Stimulated activated naive CD4-positive, alpha-beta T cell treated with Interleukin-2 at 50 U/mL for 16 hours (primary cell): ENCODE data around the gene COA5.

ENCODE experiments used
- DNase-seq: peaks from one replicate; lab custom pipeline; 2025; lab: John Stamatoyannopoulos, UW

Gene COA5

GRCh38 chr2:98571796-98572195, 36.5 kb downstream of the COA5 start:
- DNase-seq, result no peak

- no peak for DNase-seq
Measured at GRCh38 chr2:98571121-98571701, 37.1 kb downstream of the COA5 start.

GRCh38 chr2:98570356-98570755, 38.0 kb downstream of the COA5 start:
- DNase-seq, result no peak

- DNase-seq, result no peak
Measured at GRCh38 chr2:98569915-98570314, 38.4 kb downstream of the COA5 start.

GRCh38 chr2:98569197-98569793, 39.0 kb downstream of the COA5 start:
- peak; percentile 46 for DNase-seq

- DNase-seq, result no peak
Measured at GRCh38 chr2:98568161-98568956, 40.0 kb downstream of the COA5 start.

- DNase-seq, result no peak
Measured at GRCh38 chr2:98565941-98566340, 42.4 kb downstream of the COA5 start.

- DNase-seq, result no peak
Measured at GRCh38 chr2:98565286-98565860, 42.9 kb downstream of the COA5 start.

- no peak for DNase-seq
Measured at GRCh38 chr2:98564541-98565132, 43.7 kb downstream of the COA5 start.

GRCh38 chr2:98563394-98563793, 44.9 kb downstream of the COA5 start:
- DNase-seq, result no peak

GRCh38 chr2:98561902-98562695, 46.2 kb downstream of the COA5 start:
- DNase-seq, result no peak

GRCh38 chr2:98561018-98561417, 47.3 kb downstream of the COA5 start:
- no peak for DNase-seq

- DNase-seq, result no peak
Measured at GRCh38 chr2:98560256-98560771, 48.0 kb downstream of the COA5 start.

GRCh38 chr2:98559581-98559980, 48.7 kb downstream of the COA5 start:
- DNase-seq, result no peak

GRCh38 chr2:98558852-98559530, 49.3 kb downstream of the COA5 start:
- DNase-seq, result no peak

GRCh38 chr2:98556344-98557033, 51.8 kb downstream of the COA5 start:
- no peak for DNase-seq

- no peak for DNase-seq
Measured at GRCh38 chr2:98555696-98556095, 52.6 kb downstream of the COA5 start.

GRCh38 chr2:98554116-98554861, 54.0 kb downstream of the COA5 start:
- no peak for DNase-seq

- DNase-seq, result no peak
Measured at GRCh38 chr2:98552499-98553179, 55.7 kb downstream of the COA5 start.
